ENCODE results near the gene CFAP46. TPM values are rescaled to one million over a fixed set of nuclear protein-coding genes. Genes with fewer than 3 reads are reported as not detected.

The CFAP46 gene
- total RNA-seq, 1 experiment from 2014 or later: 3.3 TPM

DNA sequence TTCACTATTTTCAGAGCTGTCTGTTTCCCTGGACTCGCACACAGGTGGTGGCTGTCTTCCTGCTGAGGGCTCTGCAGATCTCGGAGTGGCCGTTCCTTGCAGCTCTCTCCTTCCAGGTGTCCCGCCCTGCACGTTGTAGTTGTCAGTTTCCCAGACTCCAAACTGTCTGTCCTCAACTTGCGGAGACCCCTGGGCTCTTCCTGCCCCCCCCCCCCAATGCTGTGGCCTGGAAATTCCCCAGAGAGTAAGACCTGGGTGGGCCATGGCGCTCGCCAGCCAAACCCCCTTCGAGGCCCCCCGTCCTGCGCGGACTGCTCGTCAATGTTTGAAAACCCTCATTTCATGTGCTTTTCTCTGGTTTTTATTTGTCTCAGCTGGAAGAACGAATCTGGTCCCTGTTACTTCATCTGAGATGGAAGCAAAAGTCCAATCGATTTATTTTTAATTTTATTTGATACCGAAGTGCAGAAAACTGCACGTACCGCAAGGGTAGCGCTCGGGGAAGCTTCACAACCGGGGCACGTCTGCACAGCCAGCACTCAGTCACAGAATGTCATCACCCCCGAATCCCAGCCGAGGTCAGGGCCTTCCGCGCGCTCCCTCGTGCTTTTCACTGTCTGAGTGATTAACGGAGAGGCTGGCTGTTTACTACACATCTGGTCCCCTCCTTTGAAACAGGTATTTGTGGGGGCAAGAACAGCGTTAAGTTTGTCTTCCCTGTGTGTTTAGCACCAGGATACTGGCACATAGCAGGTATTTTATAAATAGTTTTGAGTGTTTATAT is 110.0 kb downstream of the CFAP46 start (continued):
- no peak for TF ChIP-seq ZNF281 (CRISPR knock-in tag; IDR thresholded peaks at IDR 0.05)
- TF ChIP-seq ATF1 (CRISPR knock-in tag; IDR thresholded peaks at IDR 0.05): no peak
- TF ChIP-seq ZNF423 (CRISPR knock-in tag; IDR thresholded peaks at IDR 0.05): no peak
- TF ChIP-seq, protein P1, sequence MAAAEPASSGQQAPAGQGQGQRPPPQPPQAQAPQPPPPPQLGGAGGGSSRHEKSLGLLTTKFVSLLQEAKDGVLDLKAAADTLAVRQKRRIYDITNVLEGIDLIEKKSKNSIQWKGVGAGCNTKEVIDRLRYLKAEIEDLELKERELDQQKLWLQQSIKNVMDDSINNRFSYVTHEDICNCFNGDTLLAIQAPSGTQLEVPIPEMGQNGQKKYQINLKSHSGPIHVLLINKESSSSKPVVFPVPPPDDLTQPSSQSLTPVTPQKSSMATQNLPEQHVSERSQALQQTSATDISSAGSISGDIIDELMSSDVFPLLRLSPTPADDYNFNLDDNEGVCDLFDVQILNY (CRISPR knock-in tag; IDR thresholded peaks at IDR 0.05): no peak

- CTCF ChIA-PET: no interaction called here
- no peaks in the 10 kb centered on the region for H3K4me1 Mint-ChIP-seq
- DNase-seq (ENCODE audit: low spot score): no peak
- peaks cover 11% of the 10 kb centered on the region for H3K36me3 Mint-ChIP-seq
- ATAC-seq: no peak
- H3K27me3 Mint-ChIP-seq (ENCODE audit: low read depth): peaks cover 6% of the 10 kb centered on the region; the same call in 1 of the 2 replicates
- no peak overlapping the region for H3K27ac Mint-ChIP-seq
- H3K9me3 Mint-ChIP-seq: peaks cover 9% of the 10 kb centered on the region
- no peak overlapping the region for H3K4me3 Mint-ChIP-seq
- POLR2A ChIA-PET: no interaction called here
- TF ChIP-seq ZNF512 (CRISPR knock-in tag; IDR thresholded peaks at IDR 0.05; ENCODE audit: borderline replicate concordance): no peak
- no peak for TF ChIP-seq ZNF232 (CRISPR knock-in tag; IDR thresholded peaks at IDR 0.05)
- no peak for TF ChIP-seq GTF2I (CRISPR knock-in tag; conservative IDR thresholded peaks at IDR 0.05)
- TF ChIP-seq RORB (CRISPR knock-in tag; IDR thresholded peaks at IDR 0.05): no peak
- no peak for TF ChIP-seq IRF2 (CRISPR knock-in tag; IDR thresholded peaks at IDR 0.05; ENCODE audit: borderline replicate concordance, low read depth)
- no peak for TF ChIP-seq MAX (CRISPR knock-in tag; IDR thresholded peaks at IDR 0.05)
- TF ChIP-seq, protein P2, sequence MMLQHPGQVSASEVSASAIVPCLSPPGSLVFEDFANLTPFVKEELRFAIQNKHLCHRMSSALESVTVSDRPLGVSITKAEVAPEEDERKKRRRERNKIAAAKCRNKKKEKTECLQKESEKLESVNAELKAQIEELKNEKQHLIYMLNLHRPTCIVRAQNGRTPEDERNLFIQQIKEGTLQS (CRISPR knock-in tag; conservative IDR thresholded peaks at IDR 0.05): no peak
- TF ChIP-seq, protein P3, sequence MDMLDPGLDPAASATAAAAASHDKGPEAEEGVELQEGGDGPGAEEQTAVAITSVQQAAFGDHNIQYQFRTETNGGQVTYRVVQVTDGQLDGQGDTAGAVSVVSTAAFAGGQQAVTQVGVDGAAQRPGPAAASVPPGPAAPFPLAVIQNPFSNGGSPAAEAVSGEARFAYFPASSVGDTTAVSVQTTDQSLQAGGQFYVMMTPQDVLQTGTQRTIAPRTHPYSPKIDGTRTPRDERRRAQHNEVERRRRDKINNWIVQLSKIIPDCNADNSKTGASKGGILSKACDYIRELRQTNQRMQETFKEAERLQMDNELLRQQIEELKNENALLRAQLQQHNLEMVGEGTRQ (CRISPR knock-in tag; IDR thresholded peaks at IDR 0.05): no peak
- no peak for TF ChIP-seq ZNF121 (CRISPR knock-in tag; IDR thresholded peaks at IDR 0.05)
- no peak for TF ChIP-seq ZNF532 (CRISPR knock-in tag; IDR thresholded peaks at IDR 0.05; ENCODE audit: borderline replicate concordance)
- TF ChIP-seq NFE2L1 (CRISPR knock-in tag; IDR thresholded peaks at IDR 0.05): no peak
- TF ChIP-seq HMGXB4 (CRISPR knock-in tag; IDR thresholded peaks at IDR 0.05): no peak
- TF ChIP-seq KAT7 (CRISPR knock-in tag; IDR thresholded peaks at IDR 0.05; ENCODE audit: borderline replicate concordance): no peak
- TF ChIP-seq, protein P4, sequence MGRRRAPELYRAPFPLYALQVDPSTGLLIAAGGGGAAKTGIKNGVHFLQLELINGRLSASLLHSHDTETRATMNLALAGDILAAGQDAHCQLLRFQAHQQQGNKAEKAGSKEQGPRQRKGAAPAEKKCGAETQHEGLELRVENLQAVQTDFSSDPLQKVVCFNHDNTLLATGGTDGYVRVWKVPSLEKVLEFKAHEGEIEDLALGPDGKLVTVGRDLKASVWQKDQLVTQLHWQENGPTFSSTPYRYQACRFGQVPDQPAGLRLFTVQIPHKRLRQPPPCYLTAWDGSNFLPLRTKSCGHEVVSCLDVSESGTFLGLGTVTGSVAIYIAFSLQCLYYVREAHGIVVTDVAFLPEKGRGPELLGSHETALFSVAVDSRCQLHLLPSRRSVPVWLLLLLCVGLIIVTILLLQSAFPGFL (CRISPR knock-in tag; IDR thresholded peaks at IDR 0.05; ENCODE audit: borderline replicate concordance): no peak
- no peak for TF ChIP-seq PRRX2 (CRISPR knock-in tag; IDR thresholded peaks at IDR 0.05)
- no peak for TF ChIP-seq ERG (CRISPR knock-in tag; IDR thresholded peaks at IDR 0.05)
Observed at GRCh38 chr10:132829403-132829802, 113.0 kb downstream of the CFAP46 start.
